Measurements from ENCODE around the gene TMEM37. TPM values are rescaled to one million over a fixed set of nuclear protein-coding genes. Genes with fewer than 3 reads are reported as not detected.

Gene TMEM37, protein sequence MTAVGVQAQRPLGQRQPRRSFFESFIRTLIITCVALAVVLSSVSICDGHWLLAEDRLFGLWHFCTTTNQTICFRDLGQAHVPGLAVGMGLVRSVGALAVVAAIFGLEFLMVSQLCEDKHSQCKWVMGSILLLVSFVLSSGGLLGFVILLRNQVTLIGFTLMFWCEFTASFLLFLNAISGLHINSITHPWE
- total RNA-seq = 1 to 10 TPM; 1.7 to 6.8 TPM

DNA sequence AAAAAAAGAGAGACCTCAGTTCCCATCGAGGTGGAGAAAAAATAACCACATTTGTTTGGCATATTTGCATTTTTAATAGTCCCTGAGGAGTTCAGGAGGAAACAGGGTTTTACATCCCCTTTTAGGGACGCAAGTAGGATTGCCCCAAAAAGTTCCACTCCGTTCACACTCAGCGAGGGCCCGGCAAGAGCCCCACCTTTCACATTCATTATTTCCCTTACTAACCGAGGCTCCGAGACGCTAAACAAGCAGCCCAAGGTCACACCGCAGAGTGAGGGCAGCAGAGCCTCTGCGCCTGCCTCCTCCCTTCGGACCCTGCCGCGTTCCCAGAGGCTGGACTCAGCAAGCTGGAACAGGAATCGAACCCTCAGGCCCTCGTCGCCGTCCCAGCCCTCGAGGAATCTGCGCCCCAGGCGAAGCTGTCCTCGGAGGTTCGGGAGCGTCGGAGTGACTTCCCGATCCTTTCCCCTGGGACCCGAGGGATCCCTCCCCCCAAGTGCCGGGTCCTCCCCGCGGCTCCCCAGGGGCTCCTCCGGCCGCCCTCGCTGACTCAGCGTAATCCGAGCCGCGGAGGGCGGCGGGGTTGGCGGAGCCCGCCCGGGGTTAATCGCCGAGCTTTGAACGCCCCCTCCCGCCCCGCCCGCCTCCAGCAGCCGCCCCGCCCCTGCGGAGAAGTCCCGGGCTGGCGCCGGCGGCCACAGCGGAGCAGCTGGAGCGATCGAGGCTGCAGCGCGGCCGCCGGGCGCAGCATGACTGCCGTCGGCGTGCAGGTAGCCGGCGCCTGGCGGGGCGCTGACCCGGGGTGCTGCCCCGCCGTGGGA is at the start of gene TMEM37:
Gene TMEM37 (plus strand): TSS at position 700 of the 821 bp plus-strand sequence. CDS start 50 bp downstream, at position 750.
- H3K36me3 ChIP-seq = no peaks in the 10 kb centered on the region
- peak within 1 kb of the TSS in 1 of 2 donors; percentile 27 for H3K27ac ChIP-seq
- no peaks in the 10 kb centered on the region for H3K27me3 ChIP-seq (replicated peaks; ENCODE audit: insufficient read depth)
- no peak for DNase-seq (ENCODE audit: low spot score)
- H3K9me3 ChIP-seq = no peaks in the 10 kb centered on the region
- 16% methylated on average over 25 of the region's 72 CpGs for WGBS
- H3K4me1 ChIP-seq (replicated peaks) = no peaks in the 10 kb centered on the region
- intact Hi-C loops (cut with DNase I) = no loop called here
- no peak for TF ChIP-seq POLR2A (IDR thresholded peaks at IDR 0.05)
- peak within 1 kb of the TSS; percentile 37 to 43 for H3K4me3 ChIP-seq

DNA sequence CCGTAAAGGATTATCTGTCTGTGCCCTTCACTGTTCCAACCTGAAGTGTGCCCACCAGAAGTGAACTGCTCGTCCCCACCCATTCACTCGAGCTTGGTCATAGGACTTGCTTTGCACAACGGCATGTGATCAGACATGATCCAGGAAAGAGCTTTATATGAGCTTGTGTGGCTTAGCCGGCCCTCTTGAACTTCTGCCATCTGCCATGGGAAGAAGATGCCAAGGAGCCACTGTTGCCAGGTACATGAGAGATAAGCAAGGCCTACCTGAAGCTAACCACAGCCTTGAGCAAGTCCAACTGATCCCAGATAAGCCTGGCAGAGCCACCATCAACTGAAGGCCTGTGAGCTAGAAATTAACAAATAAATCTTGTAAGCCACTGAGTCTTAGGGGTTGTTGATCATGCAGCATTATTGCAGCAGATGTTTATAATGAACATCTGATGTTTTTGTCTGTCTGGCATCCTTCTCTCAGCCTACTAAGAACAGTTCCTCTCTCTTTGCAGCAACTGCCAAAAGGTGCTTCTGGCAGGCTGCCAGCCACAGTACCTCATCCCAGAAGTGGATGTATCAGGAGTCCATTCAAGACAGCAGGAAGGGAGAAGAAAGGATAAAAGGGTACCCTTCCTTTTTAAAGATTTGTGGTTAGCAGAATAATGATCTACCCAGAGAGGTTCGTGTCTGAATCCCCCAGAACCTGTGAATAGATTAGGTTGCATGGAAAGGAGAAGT is 48.1 kb upstream of the TMEM37 start:
- no peaks in the 10 kb centered on the region for H3K9me3 ChIP-seq
- intact Hi-C loops (cut with DNase I) = no loop called here
- H3K4me1 ChIP-seq (replicated peaks) = peaks cover 7% of the 10 kb centered on the region
- peak; percentile 92 for DNase-seq (ENCODE audit: low spot score)
- no peaks in the 10 kb centered on the region for H3K27me3 ChIP-seq (replicated peaks; ENCODE audit: insufficient read depth)
- peak overlapping the region; percentile 62 to 70 for H3K27ac ChIP-seq
- H3K36me3 ChIP-seq = no peaks in the 10 kb centered on the region
- no peak for TF ChIP-seq POLR2A (IDR thresholded peaks at IDR 0.05)
- peak; percentile 94 for TF ChIP-seq POLR2AphosphoS5 (IDR thresholded peaks at IDR 0.05)
- no peak overlapping the region for H3K4me3 ChIP-seq
- WGBS = 36% methylated on average over 6 of the region's 6 CpGs

DNA sequence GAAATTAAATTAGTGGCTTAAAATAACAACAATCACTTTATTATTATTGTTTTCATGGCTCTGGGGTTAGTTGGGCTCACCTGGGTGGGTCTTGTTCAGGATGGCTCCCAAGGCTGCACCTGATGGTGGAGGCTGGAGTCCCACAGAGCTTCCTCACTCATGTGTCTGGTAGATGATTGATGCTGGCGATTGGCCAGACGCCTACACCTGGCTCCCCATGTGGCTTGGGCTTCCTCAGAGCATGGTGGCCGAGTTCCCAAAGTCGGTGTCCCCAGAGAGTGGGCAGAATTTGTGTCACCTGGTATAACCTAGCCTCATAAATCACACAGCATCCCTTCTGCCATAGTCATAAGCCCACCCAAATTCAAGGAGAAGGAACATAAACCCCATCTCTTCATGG is 46.7 kb upstream of the TMEM37 start:
- no peak overlapping the region for H3K27ac ChIP-seq

DNA sequence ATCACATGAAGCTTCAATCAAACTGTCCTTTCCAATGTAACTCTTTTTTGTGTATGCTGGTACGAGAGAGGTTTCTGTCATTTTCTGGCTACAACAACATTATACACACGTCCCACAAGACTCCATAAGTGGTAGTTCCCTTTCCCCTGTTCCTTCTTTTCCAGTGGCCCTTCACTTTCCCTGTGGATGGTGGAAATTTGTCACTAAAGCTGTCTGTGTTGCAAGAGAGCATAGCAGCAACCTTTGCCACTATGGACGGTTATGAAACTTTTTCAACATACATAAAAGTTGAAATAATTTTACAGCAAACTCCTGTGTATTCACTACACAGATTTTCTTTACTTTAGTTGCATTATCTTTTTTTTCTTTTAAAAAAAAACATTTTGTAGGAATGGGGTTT is 46.2 kb upstream of the TMEM37 start:
- H3K9me3 ChIP-seq = no peaks in the 10 kb centered on the region
- no peak for TF ChIP-seq POLR2AphosphoS5 (IDR thresholded peaks at IDR 0.05)
- no peaks in the 10 kb centered on the region for H3K36me3 ChIP-seq
- no peak overlapping the region for H3K4me3 ChIP-seq
- 84% methylated on average over 3 of the region's 3 CpGs for WGBS
- DNase-seq (ENCODE audit: low spot score) = no peak
- H3K27me3 ChIP-seq (replicated peaks; ENCODE audit: insufficient read depth) = no peaks in the 10 kb centered on the region
- intact Hi-C loops (cut with DNase I) = no loop called here
- H3K4me1 ChIP-seq (replicated peaks) = peaks cover 11% of the 10 kb centered on the region
- no peak overlapping the region for H3K27ac ChIP-seq

More for the DNA sequence above, 46.7 kb upstream of the TMEM37 start:
- 68% methylated on average over 4 of the region's 4 CpGs for WGBS
- Histone ChIP-seq H3K27me3 (replicated peaks; ENCODE audit: insufficient read depth) (no peaks in the 10 kb centered on the region), H3K36me3 (no peaks in the 10 kb centered on the region), H3K4me3 (no peak overlapping the region), H3K9me3 (no peaks in the 10 kb centered on the region), H3K4me1 (replicated peaks) (peaks cover 11% of the 10 kb centered on the region)
- intact Hi-C loops (cut with DNase I) = no loop called here
- no peak for TF ChIP-seq POLR2AphosphoS5 (IDR thresholded peaks at IDR 0.05)
- DNase-seq (ENCODE audit: low spot score) = no peak

DNA sequence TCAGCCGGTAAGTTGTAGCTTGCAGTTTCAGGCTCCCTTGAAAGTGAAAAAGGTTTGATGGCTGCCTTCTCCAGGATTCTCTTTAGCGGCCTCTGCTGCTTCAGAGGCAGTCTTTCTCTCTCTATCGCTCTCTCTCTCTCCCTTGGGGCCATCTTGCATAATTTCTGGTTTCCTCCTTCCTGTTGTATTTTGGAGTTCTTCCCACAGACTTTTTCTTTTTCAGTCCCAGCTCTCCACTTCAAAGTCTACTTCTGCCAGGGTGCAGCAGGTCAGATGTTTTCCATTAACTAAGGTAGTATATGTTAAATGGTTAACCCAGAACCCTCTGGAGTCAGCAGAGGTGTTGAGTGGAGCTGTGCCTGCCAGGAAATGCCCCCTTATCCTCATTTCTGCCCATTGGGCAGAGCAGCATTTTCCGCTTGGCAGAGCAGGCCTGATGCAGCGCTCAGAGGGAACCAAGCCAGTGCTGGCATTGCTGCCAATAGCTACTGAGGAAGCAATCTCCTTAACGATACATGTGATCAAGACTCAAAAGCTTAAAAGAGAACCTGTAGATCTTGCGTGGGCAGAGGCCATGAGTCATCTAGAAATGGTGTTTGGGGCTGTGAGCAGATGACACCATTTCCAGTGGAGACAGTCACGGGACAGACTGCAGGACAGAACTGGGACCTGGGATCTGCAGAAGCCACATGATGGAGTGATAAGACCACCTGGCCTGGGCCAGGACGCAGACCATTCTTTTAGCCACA is 44.1 kb upstream of the TMEM37 start:
- H3K4me3 ChIP-seq = no peak overlapping the region
- peak; percentile 68 for TF ChIP-seq POLR2AphosphoS5 (IDR thresholded peaks at IDR 0.05)
- no peak for TF ChIP-seq POLR2A (IDR thresholded peaks at IDR 0.05)
- TF ChIP-seq, protein P1, sequence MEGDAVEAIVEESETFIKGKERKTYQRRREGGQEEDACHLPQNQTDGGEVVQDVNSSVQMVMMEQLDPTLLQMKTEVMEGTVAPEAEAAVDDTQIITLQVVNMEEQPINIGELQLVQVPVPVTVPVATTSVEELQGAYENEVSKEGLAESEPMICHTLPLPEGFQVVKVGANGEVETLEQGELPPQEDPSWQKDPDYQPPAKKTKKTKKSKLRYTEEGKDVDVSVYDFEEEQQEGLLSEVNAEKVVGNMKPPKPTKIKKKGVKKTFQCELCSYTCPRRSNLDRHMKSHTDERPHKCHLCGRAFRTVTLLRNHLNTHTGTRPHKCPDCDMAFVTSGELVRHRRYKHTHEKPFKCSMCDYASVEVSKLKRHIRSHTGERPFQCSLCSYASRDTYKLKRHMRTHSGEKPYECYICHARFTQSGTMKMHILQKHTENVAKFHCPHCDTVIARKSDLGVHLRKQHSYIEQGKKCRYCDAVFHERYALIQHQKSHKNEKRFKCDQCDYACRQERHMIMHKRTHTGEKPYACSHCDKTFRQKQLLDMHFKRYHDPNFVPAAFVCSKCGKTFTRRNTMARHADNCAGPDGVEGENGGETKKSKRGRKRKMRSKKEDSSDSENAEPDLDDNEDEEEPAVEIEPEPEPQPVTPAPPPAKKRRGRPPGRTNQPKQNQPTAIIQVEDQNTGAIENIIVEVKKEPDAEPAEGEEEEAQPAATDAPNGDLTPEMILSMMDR (IDR thresholded peaks at IDR 0.05) = no peak
- H3K4me1 ChIP-seq (replicated peaks) = peaks cover 11% of the 10 kb centered on the region
- peak; percentile 75 for DNase-seq (ENCODE audit: low spot score)
- no peaks in the 10 kb centered on the region for H3K36me3 ChIP-seq
- peak overlapping the region; percentile 21 to 52 for H3K27ac ChIP-seq
- H3K9me3 ChIP-seq = no peaks in the 10 kb centered on the region
- intact Hi-C loops (cut with DNase I) = no loop called here
- H3K27me3 ChIP-seq (replicated peaks; ENCODE audit: insufficient read depth) = no peaks in the 10 kb centered on the region
- WGBS = 50% methylated on average over 9 of the region's 9 CpGs

DNA sequence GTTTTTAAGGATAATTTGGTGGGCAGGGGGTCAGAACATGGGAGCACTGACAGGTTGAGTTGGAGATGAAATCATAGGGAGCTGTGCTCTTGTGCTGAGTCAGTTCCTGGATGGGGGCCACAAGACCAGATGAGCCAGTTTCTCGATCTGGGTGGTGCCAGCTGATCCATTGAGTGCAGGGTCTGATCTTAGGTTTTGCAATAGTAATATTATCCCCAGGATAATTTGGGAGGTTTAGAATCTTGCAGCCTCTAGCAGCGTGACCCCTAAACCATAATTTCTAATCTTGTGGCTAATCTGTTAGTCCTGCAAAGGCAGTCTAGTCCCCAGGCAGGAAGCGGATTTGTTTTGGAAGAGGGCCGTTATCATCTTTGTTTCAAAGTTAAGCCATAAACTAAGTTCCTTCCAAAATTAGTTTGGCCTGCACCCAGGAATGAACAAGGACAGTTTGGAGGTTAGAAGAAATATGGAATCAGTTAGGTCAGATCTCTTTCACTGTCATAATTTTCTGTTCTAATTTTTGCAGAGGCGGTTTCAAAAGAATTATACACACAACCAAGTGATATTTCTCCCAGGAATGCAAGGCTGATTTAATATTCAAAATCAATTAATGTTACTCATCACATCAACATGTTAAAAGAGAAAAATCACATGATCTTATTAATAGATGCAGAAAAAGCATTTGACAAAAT is 41.9 kb upstream of the TMEM37 start:
- peak; percentile 36 for TF ChIP-seq POLR2AphosphoS5 (IDR thresholded peaks at IDR 0.05)
- TF ChIP-seq POLR2A (IDR thresholded peaks at IDR 0.05) = no peak
- DNase-seq (ENCODE audit: low spot score) = peak; percentile 68
- Histone ChIP-seq H3K4me1 (replicated peaks) (peaks cover 4% of the 10 kb centered on the region), H3K36me3 (no peaks in the 10 kb centered on the region), H3K27ac (no peak overlapping the region), H3K27me3 (replicated peaks; ENCODE audit: insufficient read depth) (no peaks in the 10 kb centered on the region), H3K4me3 (no peak overlapping the region), H3K9me3 (no peaks in the 10 kb centered on the region)
- 17% methylated on average over 5 of the region's 5 CpGs for WGBS
- intact Hi-C loops (cut with DNase I) = no loop called here
